Tibial artery (tissue), 4 donors: ENCODE results near the gene RNF144A.
A peak's percentile ranks its signal among the peaks of the same experiment; 100 is the strongest.
"Not testable (repeated sequence)": the region's sequence is repeated elsewhere in the genome, so short reads cannot be mapped to it uniquely, and the experiment has no call there.

ENCODE experiments used
- DNase-seq, 2 donors: peaks; one replicate each; pipeline ENCODE4 v3.0.0-alpha.2; 2019
- H3K27ac ChIP-seq, 2 donors: fragments of 200-600 bp; sonication (generic) in 1 of 2; 1 replicate in 1 of 2; 2 replicates in 1 of 2; pipeline ENCODE4 v1.5.1; 2018 to 2019; ENCODE audit warnings: mild to moderate bottlenecking in 1 of 2
- H3K27me3 ChIP-seq, 2 donors: fragments of 200-600 bp; sonication (generic) in 1 of 2; one replicate each; pipeline versions ENCODE4 v1.5.1 to v1.6.0; 2016 to 2019
- H3K36me3 ChIP-seq, 3 donors: fragments of 200-600 bp; sonication (generic) in 2 of 3; one replicate each; pipeline ENCODE4 v1.5.1; 2016 to 2019; ENCODE audit warnings: mild to moderate bottlenecking in 2 of 3
- H3K4me1 ChIP-seq, 4 donors: fragments of 200-600 bp; sonication (generic) in 2 of 4; 1 replicate in 3 of 4; 2 replicates in 1 of 4; pipeline ENCODE4 v1.5.1; 2016 to 2019
- H3K4me3 ChIP-seq, 2 donors: fragments of 200-600 bp; sonication (generic) in 1 of 2; 1 replicate in 1 of 2; 2 replicates in 1 of 2; pipeline ENCODE4 v1.5.1; 2018 to 2019; ENCODE audit warnings: mild to moderate bottlenecking in 2 of 2
- H3K9me3 ChIP-seq, 3 donors: fragments of 200-600 bp; sonication (generic) in 1 of 3; one replicate each; pipeline ENCODE4 v1.5.1; 2016 to 2019
- intact Hi-C: fragments of 100-400 bp; cut with DNase I; formaldehyde crosslinking; loops from one replicate; pipeline ENCODE4 v1.15.0; 2023; ENCODE audit warnings: low total_unique reads
- TF ChIP-seq, protein P1 (sequence below), 2 experiments: fragments of 200-600 bp in 1 of 2; fragments of 450-650 bp in 1 of 2; IDR thresholded peaks; one replicate each; pipeline ENCODE4 v1.5.1; 2017 to 2019; ENCODE audit warnings: antibody characterized with exemption in 2 of 2, mild to moderate bottlenecking in 1 of 2, moderate library complexity in 1 of 2

Gene RNF144A

DNA sequence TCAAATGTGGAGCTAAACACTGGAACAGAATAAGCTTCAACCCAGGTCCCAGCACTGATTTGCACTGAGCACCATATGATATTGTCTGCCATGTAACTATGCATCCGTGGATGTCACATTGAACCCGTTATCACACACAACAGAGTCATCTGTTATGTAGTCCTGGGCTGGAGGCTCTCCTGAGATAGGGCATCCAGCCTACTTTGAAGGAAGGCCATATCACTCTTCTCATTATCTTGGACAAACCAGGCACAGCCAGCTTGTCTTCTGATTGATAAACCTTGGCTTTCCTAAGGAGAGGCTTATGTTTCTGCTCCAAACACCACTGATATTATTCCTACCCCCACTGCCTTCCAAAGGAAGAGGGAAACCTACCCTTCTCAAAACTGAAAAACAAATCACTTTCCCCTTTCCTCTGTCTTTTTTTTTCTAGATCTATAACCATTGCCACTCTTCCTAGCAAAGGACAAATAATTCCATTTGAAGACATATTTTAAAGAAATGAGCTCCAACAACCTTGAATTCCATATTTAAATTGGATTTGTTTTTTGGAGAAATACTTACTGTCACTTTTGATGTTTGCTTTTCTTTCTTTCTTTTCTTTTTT, 23.2 kb upstream of the RNF144A start:
- Histone ChIP-seq H3K36me3 (no peaks in the 10 kb centered on the region), H3K4me3 (no peak overlapping the region), H3K27me3 (no peaks in the 10 kb centered on the region), H3K4me1 (no peaks in the 10 kb centered on the region), H3K9me3 (no peaks in the 10 kb centered on the region), H3K27ac (no peak overlapping the region)
- intact Hi-C loops: loop anchor here (10.0 kb wide), 1 partner anchor 151 kb away; no protein-coding TSS in a partner anchor
- no peak for DNase-seq
- TF ChIP-seq, protein P1, sequence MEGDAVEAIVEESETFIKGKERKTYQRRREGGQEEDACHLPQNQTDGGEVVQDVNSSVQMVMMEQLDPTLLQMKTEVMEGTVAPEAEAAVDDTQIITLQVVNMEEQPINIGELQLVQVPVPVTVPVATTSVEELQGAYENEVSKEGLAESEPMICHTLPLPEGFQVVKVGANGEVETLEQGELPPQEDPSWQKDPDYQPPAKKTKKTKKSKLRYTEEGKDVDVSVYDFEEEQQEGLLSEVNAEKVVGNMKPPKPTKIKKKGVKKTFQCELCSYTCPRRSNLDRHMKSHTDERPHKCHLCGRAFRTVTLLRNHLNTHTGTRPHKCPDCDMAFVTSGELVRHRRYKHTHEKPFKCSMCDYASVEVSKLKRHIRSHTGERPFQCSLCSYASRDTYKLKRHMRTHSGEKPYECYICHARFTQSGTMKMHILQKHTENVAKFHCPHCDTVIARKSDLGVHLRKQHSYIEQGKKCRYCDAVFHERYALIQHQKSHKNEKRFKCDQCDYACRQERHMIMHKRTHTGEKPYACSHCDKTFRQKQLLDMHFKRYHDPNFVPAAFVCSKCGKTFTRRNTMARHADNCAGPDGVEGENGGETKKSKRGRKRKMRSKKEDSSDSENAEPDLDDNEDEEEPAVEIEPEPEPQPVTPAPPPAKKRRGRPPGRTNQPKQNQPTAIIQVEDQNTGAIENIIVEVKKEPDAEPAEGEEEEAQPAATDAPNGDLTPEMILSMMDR (IDR thresholded peaks at IDR 0.05): no peak

DNA sequence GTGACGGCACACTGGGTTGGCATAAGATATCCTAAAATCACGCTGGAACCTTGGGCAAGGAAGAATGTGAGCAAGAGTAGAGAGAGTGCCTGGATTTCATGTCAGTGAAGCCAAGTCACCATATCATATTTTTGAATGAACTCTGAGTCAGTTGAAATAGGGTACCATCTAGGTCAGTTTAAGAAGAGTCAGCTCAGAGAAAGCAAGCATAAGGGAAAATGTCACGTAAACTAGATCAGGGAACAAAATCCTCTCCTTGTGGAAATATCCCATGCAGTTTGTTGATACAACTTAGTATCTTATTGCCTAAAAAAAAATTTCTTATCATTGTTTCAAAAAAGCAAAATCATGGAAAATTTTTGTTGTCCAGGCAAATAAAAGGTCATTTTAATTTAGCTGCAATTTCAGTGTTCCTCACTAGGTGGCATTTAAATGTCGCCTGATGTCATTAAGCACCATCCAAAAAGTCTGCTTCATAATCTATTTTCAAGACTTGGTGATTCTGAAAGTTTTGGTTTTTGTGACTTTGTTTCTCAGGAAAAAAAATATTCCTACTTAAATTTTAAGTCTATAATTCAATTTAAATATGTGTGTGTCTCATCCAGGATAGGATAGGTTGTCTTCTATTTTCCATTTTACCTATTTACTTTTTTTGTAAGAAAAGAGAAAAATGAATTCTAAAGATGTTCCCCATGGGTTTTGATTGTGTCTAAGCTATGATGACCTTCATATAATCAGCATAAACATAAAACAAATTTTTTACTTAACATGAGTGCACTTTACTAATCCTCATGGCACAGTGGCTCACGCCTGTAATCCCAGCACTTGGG, 20.1 kb upstream of the RNF144A start:
- no peak for DNase-seq
- intact Hi-C loops: loop anchor here (10.0 kb wide), 1 partner anchor 148 kb away; no protein-coding TSS in a partner anchor
- H3K9me3 ChIP-seq: no peaks in the 10 kb centered on the region

DNA sequence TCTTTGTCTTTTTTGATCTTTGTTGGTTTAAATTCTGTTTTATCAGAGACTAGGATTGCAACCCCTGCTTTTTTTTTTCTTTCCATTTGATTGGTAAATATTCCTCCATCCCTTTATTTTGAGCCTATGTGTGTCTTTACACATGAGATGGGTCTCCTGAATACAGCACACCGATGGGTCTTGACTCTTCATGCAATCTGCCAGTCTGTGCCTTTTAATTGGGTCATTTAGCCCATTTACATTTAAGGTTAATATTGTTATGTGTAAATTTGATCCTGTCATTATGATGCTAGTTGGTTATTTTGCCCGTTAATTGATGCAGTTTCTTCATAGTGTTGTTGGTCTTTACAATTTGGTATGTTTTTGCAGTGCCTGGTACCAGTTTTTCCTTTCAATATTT, 14.6 kb upstream of the RNF144A start:
- H3K36me3 ChIP-seq, H3K27ac ChIP-seq, H3K9me3 ChIP-seq, H3K27me3 ChIP-seq, intact Hi-C loops, H3K4me1 ChIP-seq, H3K4me3 ChIP-seq, DNase-seq: not testable (repeated sequence)

More for the DNA sequence above, 20.1 kb upstream of the RNF144A start:
- Histone ChIP-seq H3K27me3 (no peaks in the 10 kb centered on the region), H3K4me1 (no peaks in the 10 kb centered on the region), H3K4me3 (no peak overlapping the region), H3K36me3 (no peaks in the 10 kb centered on the region), H3K27ac (no peak overlapping the region)
- TF ChIP-seq, protein P1 (IDR thresholded peaks at IDR 0.05): peak; percentile 57 to 62

DNA sequence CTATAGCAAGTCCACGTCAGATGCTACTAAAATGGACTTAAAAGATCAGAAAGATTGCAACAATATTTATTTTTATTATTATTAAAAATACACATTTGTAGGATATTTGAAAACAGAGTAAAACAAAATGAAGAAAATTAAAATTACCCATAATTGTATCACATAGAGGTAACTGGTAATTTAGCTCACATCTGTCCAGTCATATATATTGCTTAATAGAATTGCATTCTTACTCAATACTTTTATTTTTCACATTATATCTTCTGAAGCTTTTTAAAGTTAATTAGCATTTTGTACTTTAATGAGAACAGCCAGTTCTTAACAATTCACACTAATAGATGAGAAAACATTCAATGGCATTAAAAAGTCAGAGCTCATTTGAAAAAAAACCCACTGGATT, 11.5 kb upstream of the RNF144A start:
- TF ChIP-seq, protein P1 (IDR thresholded peaks at IDR 0.05): no peak
- Histone ChIP-seq H3K36me3 (no peaks in the 10 kb centered on the region), H3K27ac (no peak overlapping the region), H3K4me3 (no peak overlapping the region), H3K4me1 (no peaks in the 10 kb centered on the region), H3K9me3 (no peaks in the 10 kb centered on the region), H3K27me3 (no peaks in the 10 kb centered on the region)
- intact Hi-C loops: no loop called here
- DNase-seq: no peak

DNA sequence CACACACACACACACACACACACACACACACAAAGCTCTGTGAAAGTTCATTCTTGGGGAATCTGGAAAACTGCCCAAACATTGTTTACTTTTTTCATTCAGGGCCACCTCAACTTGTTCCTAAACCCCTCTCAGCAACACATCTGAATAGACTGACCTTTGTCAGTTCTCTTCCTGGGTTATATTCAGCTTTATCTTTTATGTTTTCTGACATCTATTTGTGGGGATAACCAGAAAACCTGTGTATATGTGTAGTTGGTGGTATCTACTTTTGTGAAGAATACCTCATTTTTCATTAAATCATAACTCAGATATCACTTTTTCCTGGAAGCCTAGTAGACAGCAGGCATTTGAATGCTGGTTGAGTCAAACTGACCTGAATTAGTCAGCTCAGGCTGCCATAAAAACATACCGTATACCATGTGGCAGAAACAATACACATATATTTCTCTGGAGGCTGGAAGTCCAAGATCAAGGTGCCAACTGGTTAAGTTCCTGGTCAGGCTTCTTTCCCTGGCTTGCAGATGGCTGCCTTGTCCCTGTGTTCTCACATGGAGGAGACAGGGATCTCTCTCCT, 11.0 kb upstream of the RNF144A start:
- Histone ChIP-seq H3K27ac (no peak overlapping the region), H3K27me3 (no peaks in the 10 kb centered on the region), H3K4me3 (no peak overlapping the region), H3K4me1 (no peaks in the 10 kb centered on the region), H3K36me3 (no peaks in the 10 kb centered on the region), H3K9me3 (no peaks in the 10 kb centered on the region)
- TF ChIP-seq, protein P1 (IDR thresholded peaks at IDR 0.05): no peak
- intact Hi-C loops: no loop called here
- no peak for DNase-seq

DNA sequence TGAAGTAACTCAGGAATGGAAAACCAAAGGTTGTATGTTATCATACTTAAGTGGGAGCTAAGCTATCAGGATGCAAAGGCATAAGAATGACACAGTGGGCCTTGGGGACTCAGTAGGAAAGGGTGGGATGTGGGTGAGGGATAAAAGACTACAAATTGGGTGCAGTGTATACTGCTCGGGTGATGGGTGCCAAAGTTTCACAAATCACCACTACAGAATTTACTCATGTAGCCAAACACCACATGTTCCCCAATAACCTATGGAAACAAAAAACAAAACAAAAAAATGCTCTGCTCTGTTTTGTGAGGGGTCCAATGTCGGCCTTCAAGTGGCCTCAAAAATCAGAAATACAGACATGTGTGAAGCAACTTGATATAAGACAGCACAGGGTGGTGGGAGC, 8.9 kb upstream of the RNF144A start:
- Histone ChIP-seq H3K27ac (no peak overlapping the region), H3K4me1 (no peaks in the 10 kb centered on the region), H3K36me3 (no peaks in the 10 kb centered on the region), H3K27me3 (no peaks in the 10 kb centered on the region), H3K9me3 (no peaks in the 10 kb centered on the region), H3K4me3 (no peak overlapping the region)
- intact Hi-C loops: no loop called here
- TF ChIP-seq, protein P1 (IDR thresholded peaks at IDR 0.05): no peak
- no peak for DNase-seq
